WTC11 (cell line): ENCODE data around the gene CNGA1. TPM values are rescaled to one million over a fixed set of nuclear protein-coding genes. Genes with fewer than 3 reads are reported as not detected.

ENCODE experiments used
- ATAC-seq: fragments of 200-7000 bp; cut with Tn5 transposase; 2 replicates; pipeline ENCODE4 v1.10.0; 2021; ENCODE audit warnings: mild to moderate bottlenecking, moderate library complexity
- CTCF ChIA-PET: fragments of 300-600 bp; sonication (Branson Sonifier 250); formaldehyde crosslinking; loops from one replicate; lab custom pipeline; 2021; ENCODE audit warnings: antibody characterized with exemption; lab: Charles Lee
- POLR2A ChIA-PET: fragments of 350-600 bp; sonication (Branson Sonifier 250); formaldehyde crosslinking; loops from one replicate; lab custom pipeline; 2021; ENCODE audit warnings: antibody characterized with exemption; lab: Charles Lee
- DNase-seq: peaks from one replicate; pipeline ENCODE4 v3.0.0; 2021; ENCODE audit warnings: low spot score
- H3K27ac Mint-ChIP-seq: 2 replicates; pipeline ENCODE4 v1.8.0; 2021; ENCODE audit warnings: mixed read lengths
- H3K27me3 Mint-ChIP-seq: 2 replicates; pipeline ENCODE4 v1.8.0; 2021; ENCODE audit warnings: low read depth, mild to moderate bottlenecking, moderate library complexity, mixed read lengths
- H3K36me3 Mint-ChIP-seq: 2 replicates; pipeline ENCODE4 v1.8.0; 2021; ENCODE audit warnings: mixed read lengths
- H3K4me1 Mint-ChIP-seq: 2 replicates; pipeline ENCODE4 v1.8.0; 2022; ENCODE audit warnings: mixed read lengths
- H3K4me3 Mint-ChIP-seq: 2 replicates; pipeline ENCODE4 v1.8.0; 2021; ENCODE audit warnings: mild to moderate bottlenecking, moderate library complexity, mixed read lengths
- H3K9me3 Mint-ChIP-seq: 2 replicates; pipeline ENCODE4 v1.8.0; 2021; ENCODE audit warnings: mixed read lengths
- ATF1 ChIP-seq: sonication (generic); formaldehyde crosslinking; IDR thresholded peaks from 2 replicates; pipeline ENCODE4 v1.8.1; 2023; ENCODE audit warnings: mild to moderate bottlenecking, moderate library complexity, missing genetic modification reagents
- ATF2 ChIP-seq: sonication (generic); formaldehyde crosslinking; IDR thresholded peaks from 2 replicates; pipeline ENCODE4 v1.8.1; 2022; ENCODE audit warnings: low read depth, missing genetic modification reagents, borderline replicate concordance
- CDX4 ChIP-seq: fragments of 250-450 bp; sonication (Bioruptor Pico); IDR thresholded peaks from 2 replicates; pipeline ENCODE4 v1.9.0; 2021; ENCODE audit warnings: moderate library complexity, mild to moderate bottlenecking, inconsistent platforms, borderline replicate concordance
- CTCF ChIP-seq: fragments of 200-600 bp; IDR thresholded peaks from 2 replicates; pipeline ENCODE4 v1.8.0; 2022; ENCODE audit warnings: antibody characterized with exemption
- E2F1 ChIP-seq: sonication (generic); formaldehyde crosslinking; IDR thresholded peaks from 2 replicates; pipeline ENCODE4 v1.8.0; 2022; ENCODE audit warnings: mild to moderate bottlenecking, missing genetic modification reagents
- E2F5 ChIP-seq: sonication (generic); formaldehyde crosslinking; IDR thresholded peaks from 2 replicates; pipeline ENCODE4 v1.8.1; 2022; ENCODE audit warnings: mild to moderate bottlenecking, moderate library complexity, missing genetic modification reagents
- ETV6 ChIP-seq: sonication (generic); formaldehyde crosslinking; IDR thresholded peaks from 2 replicates; pipeline ENCODE4 v1.8.1; 2022; ENCODE audit warnings: mild to moderate bottlenecking, missing genetic modification reagents
- FOXK1 ChIP-seq: sonication (generic); formaldehyde crosslinking; IDR thresholded peaks from 2 replicates; pipeline ENCODE4 v1.8.0; 2022; ENCODE audit warnings: mild to moderate bottlenecking, moderate library complexity, missing genetic modification reagents
- FOXP4 ChIP-seq: sonication (generic); formaldehyde crosslinking; IDR thresholded peaks from 2 replicates; pipeline ENCODE4 v1.8.0; 2022; ENCODE audit warnings: mild to moderate bottlenecking, missing genetic modification reagents
- GRHL2 ChIP-seq: fragments of 250-450 bp; sonication (Bioruptor Pico); IDR thresholded peaks from 2 replicates; pipeline ENCODE4 v1.8.0; 2022; ENCODE audit warnings: mild to moderate bottlenecking, moderate library complexity; ENCODE audit not compliant: insufficient replicate concordance, severe bottlenecking
- IRF1 ChIP-seq: sonication (generic); formaldehyde crosslinking; IDR thresholded peaks from 2 replicates; pipeline ENCODE4 v1.8.0; 2023; ENCODE audit warnings: missing genetic modification reagents
- KAT7 ChIP-seq: sonication (generic); formaldehyde crosslinking; IDR thresholded peaks from 2 replicates; pipeline ENCODE4 v1.8.1; 2023; ENCODE audit warnings: missing genetic modification reagents, mild to moderate bottlenecking, borderline replicate concordance
- MAX ChIP-seq: sonication (generic); formaldehyde crosslinking; IDR thresholded peaks from 2 replicates; pipeline ENCODE4 v1.8.0; 2022; ENCODE audit warnings: mild to moderate bottlenecking, missing genetic modification reagents
- NR1H2 ChIP-seq: sonication (generic); formaldehyde crosslinking; IDR thresholded peaks from 2 replicates; pipeline ENCODE4 v1.9.0; 2021; ENCODE audit warnings: mild to moderate bottlenecking, moderate library complexity, missing genetic modification reagents
- OVOL2 ChIP-seq: fragments of 250-450 bp; sonication (Bioruptor Pico); IDR thresholded peaks from 2 replicates; pipeline ENCODE4 v1.9.0; 2021; ENCODE audit warnings: mild to moderate bottlenecking, borderline replicate concordance
- STAT6 ChIP-seq: sonication (generic); formaldehyde crosslinking; conservative IDR thresholded peaks from 2 replicates; pipeline ENCODE4 v1.8.1; 2023; ENCODE audit warnings: mild to moderate bottlenecking, low read depth, missing genetic modification reagents, moderate library complexity
- ZNF281 ChIP-seq: sonication (generic); formaldehyde crosslinking; IDR thresholded peaks from 2 replicates; pipeline ENCODE4 v1.8.0; 2023; ENCODE audit warnings: mild to moderate bottlenecking, missing genetic modification reagents
- ZNF396 ChIP-seq: fragments of 250-450 bp; sonication (Bioruptor Pico); IDR thresholded peaks from 2 replicates; pipeline ENCODE4 v1.8.0; 2021; ENCODE audit warnings: mild to moderate bottlenecking, moderate library complexity, borderline replicate concordance
- total RNA-seq: library from RNA; stranded (reverse); gene quantifications from 3 replicates; pipeline ENCODE4 v1.2.3, GENCODE V29; 2021

Gene CNGA1
- total RNA-seq, 1 experiment from 2014 or later: 1.1 TPM

- no peak for TF ChIP-seq CTCF
- no peak for TF ChIP-seq FOXK1 (CRISPR knock-in tag)
- TF ChIP-seq KAT7: no peak
Measured at GRCh38 chr4:48039561-48039960, 23.1 kb upstream of the CNGA1 start (continued).

GRCh38 chr4:48038666-48039065 lies 22.2 kb upstream of the CNGA1 start:
- TF ChIP-seq ETV6 (CRISPR knock-in tag): no peak
- TF ChIP-seq IRF1 (CRISPR knock-in tag): no peak
- no peak for TF ChIP-seq GRHL2
- no peak for TF ChIP-seq E2F5 (CRISPR knock-in tag)
- TF ChIP-seq ATF1 (CRISPR knock-in tag): no peak
- POLR2A ChIA-PET: no interaction called here
- ATAC-seq: no peak
- Mint-ChIP-seq H3K4me1 (peaks cover 6% of the 10 kb centered on the region), H3K4me3 (no peak overlapping the region), H3K27ac (no peak overlapping the region), H3K27me3 (no peaks in the 10 kb centered on the region), H3K9me3 (no peaks in the 10 kb centered on the region), H3K36me3 (no peaks in the 10 kb centered on the region; the same call in 1 of the 2 replicates)
- CTCF ChIA-PET: no interaction called here
- DNase-seq: no peak

- no peaks in the 10 kb centered on the region for H3K4me1 Mint-ChIP-seq
- no peak for ATAC-seq
- no peak overlapping the region for H3K4me3 Mint-ChIP-seq
- CTCF ChIA-PET: no interaction called here
- H3K27me3 Mint-ChIP-seq: no peaks in the 10 kb centered on the region
- DNase-seq: no peak
- no peaks in the 10 kb centered on the region for H3K9me3 Mint-ChIP-seq
- POLR2A ChIA-PET: no interaction called here
- no peak overlapping the region for H3K27ac Mint-ChIP-seq
- no peaks in the 10 kb centered on the region; the same call in 1 of the 2 replicates for H3K36me3 Mint-ChIP-seq
- TF ChIP-seq ATF2: no peak
- no peak for TF ChIP-seq ZNF281
- TF ChIP-seq ZNF396 (CRISPR knock-in tag): no peak
- no peak for TF ChIP-seq E2F1 (CRISPR knock-in tag)
- TF ChIP-seq STAT6 (CRISPR knock-in tag): no peak
- TF ChIP-seq CDX4: no peak
- TF ChIP-seq ETV6 (CRISPR knock-in tag): no peak
- TF ChIP-seq NR1H2 (CRISPR knock-in tag): no peak
- TF ChIP-seq FOXP4 (CRISPR knock-in tag): no peak
- TF ChIP-seq MAX (CRISPR knock-in tag): no peak
- no peak for TF ChIP-seq OVOL2 (CRISPR knock-in tag)
Measured at GRCh38 chr4:48037117-48037462, 20.6 kb upstream of the CNGA1 start.
